ENCODE results near the gene LRSAM1. TPM values are rescaled to one million over a fixed set of nuclear protein-coding genes. Genes with fewer than 3 reads are reported as not detected.

LRSAM1 gene
- total RNA-seq, 1 donor from 2014 or later: 23.8 TPM

GRCh38 chr9:127438394-127438793, 12.9 kb upstream of the LRSAM1 start:
- H3K4me1 Mint-ChIP-seq (ENCODE audit: low read depth): peaks cover 13% of the 10 kb centered on the region

GRCh38 chr9:127444283-127444920, 6.9 kb upstream of the LRSAM1 start:
- peaks cover 90% of the 10 kb centered on the region for H3K36me3 Mint-ChIP-seq (ENCODE audit: low read depth)
- intact Hi-C loops (cut with micrococcal nuclease): no loop called here
- H3K4me3 Mint-ChIP-seq: no peak overlapping the region
- no peaks in the 10 kb centered on the region for H3K27me3 Mint-ChIP-seq (ENCODE audit: insufficient read depth)
- H3K27ac Mint-ChIP-seq: peak overlapping the region; percentile 66
- no peak for DNase-seq (ENCODE audit: low spot score)
- H3K9me3 Mint-ChIP-seq: peaks cover 34% of the 10 kb centered on the region
- peaks cover 32% of the 10 kb centered on the region for H3K4me1 Mint-ChIP-seq (ENCODE audit: low read depth)

More at GRCh38 chr9:127438394-127438793, 12.9 kb upstream of the LRSAM1 start:
- H3K36me3 Mint-ChIP-seq (ENCODE audit: low read depth): peaks cover 81% of the 10 kb centered on the region
- H3K9me3 Mint-ChIP-seq: no peaks in the 10 kb centered on the region
- no peak overlapping the region for H3K4me3 Mint-ChIP-seq
- DNase-seq (ENCODE audit: low spot score): no peak
- intact Hi-C loops (cut with micrococcal nuclease): no loop called here
- H3K27ac Mint-ChIP-seq: no peak overlapping the region
- no peaks in the 10 kb centered on the region for H3K27me3 Mint-ChIP-seq (ENCODE audit: insufficient read depth)

GRCh38 chr9:127444921-127445850, 6.1 kb upstream of the LRSAM1 start:
- H3K4me1 Mint-ChIP-seq (ENCODE audit: low read depth): peaks cover 40% of the 10 kb centered on the region
- H3K27ac Mint-ChIP-seq: peak overlapping the region; percentile 11
- peak overlapping the region; percentile 15 for H3K4me3 Mint-ChIP-seq
- H3K36me3 Mint-ChIP-seq (ENCODE audit: low read depth): peaks cover 90% of the 10 kb centered on the region
- H3K27me3 Mint-ChIP-seq (ENCODE audit: insufficient read depth): no peaks in the 10 kb centered on the region
- intact Hi-C loops (cut with micrococcal nuclease): no loop called here
- DNase-seq (ENCODE audit: low spot score): no peak
- peaks cover 34% of the 10 kb centered on the region for H3K9me3 Mint-ChIP-seq

- Mint-ChIP-seq H3K27ac (peak overlapping the region; percentile 61), H3K4me3 (peak overlapping the region; percentile 39), H3K9me3 (peaks cover 34% of the 10 kb centered on the region), H3K4me1 (ENCODE audit: low read depth) (peaks cover 42% of the 10 kb centered on the region), H3K27me3 (ENCODE audit: insufficient read depth) (no peaks in the 10 kb centered on the region), H3K36me3 (ENCODE audit: low read depth) (peaks cover 87% of the 10 kb centered on the region)
- intact Hi-C loops (cut with micrococcal nuclease): no loop called here
- no peak for DNase-seq (ENCODE audit: low spot score)
These were observed 5.2 kb upstream of the LRSAM1 start for GRCh38 chr9:127445851-127446712.

GRCh38 chr9:127446713-127447415, 4.4 kb upstream of the LRSAM1 start:
- H3K36me3 Mint-ChIP-seq (ENCODE audit: low read depth): peaks cover 85% of the 10 kb centered on the region
- DNase-seq (ENCODE audit: low spot score): no peak
- no peaks in the 10 kb centered on the region for H3K27me3 Mint-ChIP-seq (ENCODE audit: insufficient read depth)
- H3K4me3 Mint-ChIP-seq: peak overlapping the region; percentile 39
- intact Hi-C loops (cut with micrococcal nuclease): no loop called here
- H3K9me3 Mint-ChIP-seq: peaks cover 34% of the 10 kb centered on the region
- peaks cover 45% of the 10 kb centered on the region for H3K4me1 Mint-ChIP-seq (ENCODE audit: low read depth)
- H3K27ac Mint-ChIP-seq: peak overlapping the region; percentile 85

- intact Hi-C loops (cut with micrococcal nuclease): no loop called here
- no peak for DNase-seq (ENCODE audit: low spot score)
- Mint-ChIP-seq H3K4me1 (ENCODE audit: low read depth) (peaks cover 52% of the 10 kb centered on the region), H3K9me3 (peaks cover 34% of the 10 kb centered on the region), H3K27ac (peak overlapping the region; percentile 85), H3K36me3 (ENCODE audit: low read depth) (peaks cover 79% of the 10 kb centered on the region), H3K4me3 (peak overlapping the region; percentile 92), H3K27me3 (ENCODE audit: insufficient read depth) (no peaks in the 10 kb centered on the region)
These were observed 3.7 kb upstream of the LRSAM1 start for GRCh38 chr9:127447416-127448111.

- Mint-ChIP-seq H3K27ac (peak overlapping the region; percentile 98), H3K9me3 (peaks cover 34% of the 10 kb centered on the region), H3K4me1 (ENCODE audit: low read depth) (peaks cover 54% of the 10 kb centered on the region), H3K36me3 (ENCODE audit: low read depth) (peaks cover 73% of the 10 kb centered on the region), H3K27me3 (ENCODE audit: insufficient read depth) (no peaks in the 10 kb centered on the region), H3K4me3 (peak overlapping the region; percentile 92)
- intact Hi-C loops (cut with micrococcal nuclease): no loop called here
- no peak for DNase-seq (ENCODE audit: low spot score)
These were observed 3.1 kb upstream of the LRSAM1 start for GRCh38 chr9:127448112-127448805.

GRCh38 chr9:127449332-127449966, 1.9 kb upstream of the LRSAM1 start:
- Mint-ChIP-seq H3K9me3 (peaks cover 27% of the 10 kb centered on the region), H3K4me1 (ENCODE audit: low read depth) (peaks cover 55% of the 10 kb centered on the region), H3K4me3 (peak overlapping the region; percentile 92), H3K27me3 (ENCODE audit: insufficient read depth) (no peaks in the 10 kb centered on the region), H3K36me3 (ENCODE audit: low read depth) (peaks cover 63% of the 10 kb centered on the region), H3K27ac (peak overlapping the region; percentile 98)
- DNase-seq (ENCODE audit: low spot score): no peak
- intact Hi-C loops (cut with micrococcal nuclease): no loop called here

- peak overlapping the region; percentile 92 for H3K4me3 Mint-ChIP-seq
- peaks cover 18% of the 10 kb centered on the region for H3K9me3 Mint-ChIP-seq
- H3K4me1 Mint-ChIP-seq (ENCODE audit: low read depth): peaks cover 55% of the 10 kb centered on the region
- intact Hi-C loops (cut with micrococcal nuclease): loop anchor here (1.0 to 10.0 kb wide), 6 partner anchors 62 to 506 kb away; partner anchors contain the start of gene ST6GALNAC4
- H3K27me3 Mint-ChIP-seq (ENCODE audit: insufficient read depth): no peaks in the 10 kb centered on the region
- peaks cover 55% of the 10 kb centered on the region for H3K36me3 Mint-ChIP-seq (ENCODE audit: low read depth)
- peak overlapping the region; percentile 98 for H3K27ac Mint-ChIP-seq
- no peak for DNase-seq (ENCODE audit: low spot score)
These were observed 1.0 kb upstream of the LRSAM1 start for GRCh38 chr9:127450243-127450760.

- Mint-ChIP-seq H3K27me3 (ENCODE audit: insufficient read depth) (no peaks in the 10 kb centered on the region), H3K4me3 (peak overlapping the region; percentile 92), H3K9me3 (peaks cover 11% of the 10 kb centered on the region), H3K4me1 (ENCODE audit: low read depth) (peaks cover 51% of the 10 kb centered on the region), H3K27ac (peak overlapping the region; percentile 98), H3K36me3 (ENCODE audit: low read depth) (peaks cover 49% of the 10 kb centered on the region)
- intact Hi-C loops (cut with micrococcal nuclease): loop anchor here (1.0 to 10.0 kb wide), 10 partner anchors 27 to 507 kb away; partner anchors contain the start of genes PTRH1, ST6GALNAC4, TOR2A and ZNF79
- DNase-seq (ENCODE audit: low spot score): no peak
These were observed 223 bp downstream of the LRSAM1 start for GRCh38 chr9:127451608-127451857.

All from activated T-helper 1 cell treated with anti-CD3 and anti-CD28 coated beads, Interleukin-12 subunit alpha, Interleukin-12 subunit beta, Interleukin-2, Interleukin-4 antibody, amounts not matched to agents 30 ng/mL and 10 ng/mL and 1 ng/mL, durations not matched to agents 14 hours and 24 hours and 36 hours (primary cell).